ENCODE data around the gene PTBP1. TPM values are rescaled to one million over a fixed set of nuclear protein-coding genes. Genes with fewer than 3 reads are reported as not detected.

PTBP1 gene
- total and polyA plus RNA-seq, 2 of the 13 experiments (the other 11 are each of a cell fraction or from before 2014, with no cell fraction given): 195 to 288 TPM

DNA sequence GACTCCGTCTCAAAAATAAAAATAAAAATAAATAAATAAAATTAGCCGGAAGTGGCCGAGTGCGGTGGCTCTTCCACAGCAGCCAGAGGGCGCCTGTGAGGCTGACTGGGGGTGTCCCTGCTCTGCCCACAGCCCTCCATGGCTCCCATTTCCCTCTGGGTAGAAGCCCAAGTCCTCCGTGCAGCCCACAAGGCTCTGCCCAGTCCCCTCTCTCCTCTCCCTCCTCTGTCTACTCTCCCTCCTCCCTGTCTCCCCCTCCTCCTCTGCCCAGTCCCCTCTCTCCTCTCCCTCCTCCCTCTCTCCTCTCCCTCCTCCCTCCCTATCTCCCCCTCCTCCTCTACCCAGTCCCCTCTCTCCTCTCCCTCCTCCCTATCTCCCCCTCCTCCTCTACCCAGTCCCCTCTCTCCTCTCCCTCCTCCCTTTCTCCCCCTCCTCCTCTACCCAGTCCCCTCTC lies 25.9 kb upstream of the PTBP1 start:
- ChIA-PET CTCF (ENCODE audit: low intra/inter-chr PET ratio, low total read pairs) (interaction anchor here (0.9 to 2.4 kb wide), 4 partner anchors 11 to 150 kb away, joined by 3 to 14 read pairs (median 10); partner anchors contain the start of gene KISS1R), POLR2A (no interaction called here)
- Histone ChIP-seq H3K4me2 (ENCODE audit: low read depth, low read length) (no peak overlapping the region), H3K9ac (ENCODE audit: insufficient read depth, low read depth, low read length) (no peak overlapping the region), H3K79me2 (ENCODE audit: insufficient read depth, low read length) (no peaks in the 10 kb centered on the region), H2AFZ (ENCODE audit: low read length) (no peak overlapping the region), H3K4me3 (replicated peaks in 1 of 3; ENCODE audit: insufficient read depth in 1 of 3, low read depth in 2 of 3, low read length in 3 of 3) (no peak overlapping the region), H3K9me3 (ENCODE audit: low read length) (no peaks in the 10 kb centered on the region), H3K36me3 (replicated peaks in 1 of 2; ENCODE audit: control insufficient read depth in 1 of 2, insufficient read depth in 2 of 2, low read length in 2 of 2) (no peaks in the 10 kb centered on the region), H3K4me1 (ENCODE audit: insufficient read depth, low read length) (peaks cover 27% of the 10 kb centered on the region), H3K27me3 (ENCODE audit: control insufficient read depth in 1 of 2, insufficient read depth in 2 of 2, low read length in 2 of 2) (no peaks in the 10 kb centered on the region; a peak in 1 of 5 replicates), H3K27ac (ENCODE audit: extremely low read length, insufficient read depth, low read length) (no peak overlapping the region), H4K20me1 (ENCODE audit: insufficient read depth, low read length) (no peaks in the 10 kb centered on the region)
- BruUV-seq (replicated peaks): no TSS peak
- in situ Hi-C loops (cut with HindIII; ENCODE audit: extremely low pct_ligation_motif_present, low pct_unique_long_range_greater_than_20kb) (loop anchor here (5.0 kb wide), 1 partner anchor 151 kb away; no protein-coding TSS in a partner anchor), intact Hi-C loops (cut with micrococcal nuclease; ENCODE audit: unreplicated experiment) (loop anchor here (2.0 to 5.0 kb wide), 2 partner anchors 27 to 86 kb away; partner anchors contain the start of gene CFD)
- DNase-seq (ENCODE audit: low spot score): peak; percentile 63
- peak; percentile 70 for ATAC-seq
- FAIRE-seq: no peak
- 3% methylated on average over 6 of the region's 6 CpGs for WGBS (ENCODE audit: low lambda C conversion rate)
- TF ChIP-seq PCBP2 (optimal IDR thresholded peaks at IDR 0.05; ENCODE audit: low read depth, low read length, poor library complexity, severe bottlenecking) (peak; percentile 56), ZNF230 (CRISPR knock-in tag; IDR thresholded peaks at IDR 0.05) (no peak), ZFP36 (IDR thresholded peaks at IDR 0.05; ENCODE audit: borderline replicate concordance, low read depth, low read length, partially characterized antibody) (peak; percentile 70), KLF15 (CRISPR knock-in tag; IDR thresholded peaks at IDR 0.05; ENCODE audit: borderline replicate concordance) (no peak), ELF3 (CRISPR knock-in tag; IDR thresholded peaks at IDR 0.05) (peak; percentile 55), CERS6 (CRISPR knock-in tag; IDR thresholded peaks at IDR 0.05) (no peak), UBTF (CRISPR knock-in tag; IDR thresholded peaks at IDR 0.05) (no peak), ZNF33A (CRISPR knock-in tag; IDR thresholded peaks at IDR 0.05; ENCODE audit: borderline replicate concordance) (no peak), ZMYM3 (CRISPR knock-in tag; IDR thresholded peaks at IDR 0.05) (peak; percentile 62; the same call in 1 of the 2 replicates), TEAD2 (CRISPR knock-in tag; IDR thresholded peaks at IDR 0.05) (no peak), MBNL3 (CRISPR knock-in tag; conservative IDR thresholded peaks at IDR 0.05) (no peak), TBP (CRISPR knock-in tag; IDR thresholded peaks at IDR 0.05) (no peak), MTA1 (CRISPR knock-in tag; IDR thresholded peaks at IDR 0.05; ENCODE audit: borderline replicate concordance) (no peak), ISX (CRISPR knock-in tag; conservative IDR thresholded peaks at IDR 0.05) (no peak), ZNF788 (CRISPR knock-in tag; IDR thresholded peaks at IDR 0.05; ENCODE audit: borderline replicate concordance) (no peak), SMAD9 (CRISPR knock-in tag; IDR thresholded peaks at IDR 0.05) (no peak), STAG1 (CRISPR knock-in tag; IDR thresholded peaks at IDR 0.05) (peak; percentile 47), SMC3 (IDR thresholded peaks at IDR 0.05; ENCODE audit: low read length) (peak; percentile 11; the same call in 1 of the 2 replicates)
- TF ChIP-seq, protein P1, sequence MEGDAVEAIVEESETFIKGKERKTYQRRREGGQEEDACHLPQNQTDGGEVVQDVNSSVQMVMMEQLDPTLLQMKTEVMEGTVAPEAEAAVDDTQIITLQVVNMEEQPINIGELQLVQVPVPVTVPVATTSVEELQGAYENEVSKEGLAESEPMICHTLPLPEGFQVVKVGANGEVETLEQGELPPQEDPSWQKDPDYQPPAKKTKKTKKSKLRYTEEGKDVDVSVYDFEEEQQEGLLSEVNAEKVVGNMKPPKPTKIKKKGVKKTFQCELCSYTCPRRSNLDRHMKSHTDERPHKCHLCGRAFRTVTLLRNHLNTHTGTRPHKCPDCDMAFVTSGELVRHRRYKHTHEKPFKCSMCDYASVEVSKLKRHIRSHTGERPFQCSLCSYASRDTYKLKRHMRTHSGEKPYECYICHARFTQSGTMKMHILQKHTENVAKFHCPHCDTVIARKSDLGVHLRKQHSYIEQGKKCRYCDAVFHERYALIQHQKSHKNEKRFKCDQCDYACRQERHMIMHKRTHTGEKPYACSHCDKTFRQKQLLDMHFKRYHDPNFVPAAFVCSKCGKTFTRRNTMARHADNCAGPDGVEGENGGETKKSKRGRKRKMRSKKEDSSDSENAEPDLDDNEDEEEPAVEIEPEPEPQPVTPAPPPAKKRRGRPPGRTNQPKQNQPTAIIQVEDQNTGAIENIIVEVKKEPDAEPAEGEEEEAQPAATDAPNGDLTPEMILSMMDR (CRISPR knock-in tag; IDR thresholded peaks at IDR 0.05): peak; percentile 65
- TF ChIP-seq, protein P2, sequence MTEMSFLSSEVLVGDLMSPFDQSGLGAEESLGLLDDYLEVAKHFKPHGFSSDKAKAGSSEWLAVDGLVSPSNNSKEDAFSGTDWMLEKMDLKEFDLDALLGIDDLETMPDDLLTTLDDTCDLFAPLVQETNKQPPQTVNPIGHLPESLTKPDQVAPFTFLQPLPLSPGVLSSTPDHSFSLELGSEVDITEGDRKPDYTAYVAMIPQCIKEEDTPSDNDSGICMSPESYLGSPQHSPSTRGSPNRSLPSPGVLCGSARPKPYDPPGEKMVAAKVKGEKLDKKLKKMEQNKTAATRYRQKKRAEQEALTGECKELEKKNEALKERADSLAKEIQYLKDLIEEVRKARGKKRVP (CRISPR knock-in tag; IDR thresholded peaks at IDR 0.05): no peak
